Measurements from ENCODE around the gene ZNRF1.

Gene ZNRF1

DNA sequence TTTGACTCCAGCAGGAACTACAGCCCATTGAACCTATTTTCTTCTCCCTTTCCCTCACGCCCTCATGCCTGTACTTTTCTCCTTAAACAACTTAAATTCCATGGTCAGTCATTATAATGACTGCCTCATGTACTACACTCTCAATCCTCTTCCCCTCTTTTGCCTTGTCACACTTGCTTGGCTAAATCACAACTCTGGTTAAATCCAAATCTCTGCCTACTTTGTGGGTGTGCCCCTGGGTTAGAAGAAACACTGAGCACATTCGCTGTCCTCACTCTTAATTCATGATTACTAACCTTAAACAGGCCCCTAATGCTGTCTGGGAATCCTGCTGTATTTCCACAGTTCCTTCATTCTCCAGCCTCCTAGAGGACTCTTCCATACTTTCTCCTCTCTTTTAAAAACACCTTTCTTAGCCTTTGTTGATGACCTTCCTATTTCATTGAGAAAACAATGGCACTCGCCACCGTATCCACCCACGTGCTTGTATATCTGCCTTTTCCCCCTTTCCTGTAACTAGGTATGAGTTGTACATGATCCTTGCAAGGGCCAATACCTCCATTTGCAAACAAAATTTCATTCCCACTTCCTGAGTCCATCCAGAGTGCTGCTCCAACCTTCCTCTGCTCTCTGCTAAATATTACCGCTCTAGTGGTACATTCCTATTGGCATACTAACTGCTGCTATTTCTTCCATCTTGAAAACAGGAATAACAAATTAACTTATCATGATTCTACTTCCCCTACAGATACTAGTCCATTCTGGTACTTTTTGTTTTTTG, 28.9 kb downstream of the ZNRF1 start:
- no peak for DNase-seq

DNA sequence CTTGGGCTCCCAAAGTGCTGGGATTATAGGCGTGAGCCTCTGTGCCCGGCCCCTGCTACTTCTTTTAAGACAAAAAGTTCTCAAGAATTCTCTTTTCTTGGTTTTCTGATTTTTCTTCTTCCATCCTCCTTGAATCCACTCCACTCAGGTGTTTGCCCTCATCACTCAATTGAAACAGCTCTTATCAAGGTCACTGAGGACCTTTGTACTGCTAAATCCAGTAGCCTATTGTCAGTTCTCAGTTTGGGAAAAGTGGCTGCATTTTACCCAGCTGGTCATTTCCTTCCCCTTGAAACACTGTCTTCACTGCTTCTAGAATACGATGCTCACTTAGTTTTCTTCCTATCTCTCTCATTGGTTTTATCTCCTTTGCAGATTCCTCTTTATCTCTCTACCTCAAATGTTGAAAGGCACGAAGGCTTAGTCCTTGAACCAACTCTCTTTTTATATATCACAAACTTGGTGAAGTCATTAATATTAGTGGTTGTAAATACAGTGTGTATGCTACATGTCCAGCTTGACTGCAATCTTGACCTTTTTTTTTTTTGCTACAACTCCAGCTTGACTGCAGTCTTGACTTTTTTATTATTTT, 29.8 kb downstream of the ZNRF1 start:
- DNase-seq: no peak

DNA sequence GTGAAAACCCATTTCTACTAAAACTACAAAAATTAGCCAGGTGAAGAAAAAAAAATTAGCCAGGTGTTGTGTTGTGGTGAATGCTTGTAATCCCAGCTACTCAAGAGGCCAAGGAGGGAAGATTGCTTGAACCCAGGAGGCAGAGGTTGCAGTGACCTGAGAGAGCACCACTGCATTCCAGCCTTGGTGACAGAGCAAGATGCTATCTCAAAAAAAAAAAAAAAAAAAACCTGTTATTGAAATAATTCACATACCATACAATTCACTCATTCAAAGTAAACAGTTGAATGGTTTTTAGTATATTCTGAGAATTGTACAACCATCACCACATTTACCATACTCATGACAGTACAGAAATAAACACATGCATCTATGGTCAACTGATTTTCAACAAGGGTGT, 31.0 kb downstream of the ZNRF1 start:
- DNase-seq: no peak

GRCh38 chr16:75032655-75033054, 33.8 kb downstream of the ZNRF1 start:
- DNase-seq: no peak

GRCh38 chr16:75035410-75035968, 36.7 kb downstream of the ZNRF1 start:
- DNase-seq: no peak

DNA sequence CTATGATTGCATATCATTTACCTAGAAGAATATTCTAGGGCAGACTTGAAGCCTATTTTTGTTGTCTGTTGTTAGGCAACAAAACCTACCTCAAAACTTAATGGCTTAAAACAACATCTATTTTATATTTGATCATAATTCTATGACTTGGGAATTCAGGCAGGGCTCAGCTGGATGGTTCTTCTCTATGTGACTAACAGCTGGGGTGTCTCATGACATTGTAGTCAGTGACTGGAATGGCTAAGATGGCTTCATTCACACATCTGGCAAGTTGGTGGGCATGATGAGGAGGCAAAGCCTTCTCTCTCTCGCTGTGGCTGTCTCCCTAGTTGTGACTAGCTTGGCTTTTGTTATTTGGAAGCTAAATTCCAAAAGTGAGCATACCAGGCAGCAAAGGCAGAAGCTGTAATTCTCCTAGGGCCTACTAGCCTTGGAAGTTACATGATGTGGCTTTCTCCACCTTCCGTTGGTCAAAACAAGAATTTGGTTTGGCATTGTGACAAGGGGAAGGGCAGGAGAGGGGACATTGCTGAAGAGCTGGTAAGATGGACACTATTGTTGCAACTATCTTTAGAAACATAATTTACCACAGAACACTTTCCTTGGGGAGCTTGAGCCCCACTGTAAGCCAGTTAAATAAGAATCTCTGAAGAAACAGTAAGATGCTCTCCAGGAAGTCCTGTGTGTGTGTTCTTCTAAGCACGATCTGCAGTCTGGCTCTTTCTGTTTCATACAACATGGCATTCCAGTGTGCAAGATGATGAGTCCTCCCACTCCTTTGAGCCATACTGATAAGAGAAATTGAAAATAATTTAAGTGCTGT, 39.4 kb downstream of the ZNRF1 start:
- DNase-seq: no peak

DNA sequence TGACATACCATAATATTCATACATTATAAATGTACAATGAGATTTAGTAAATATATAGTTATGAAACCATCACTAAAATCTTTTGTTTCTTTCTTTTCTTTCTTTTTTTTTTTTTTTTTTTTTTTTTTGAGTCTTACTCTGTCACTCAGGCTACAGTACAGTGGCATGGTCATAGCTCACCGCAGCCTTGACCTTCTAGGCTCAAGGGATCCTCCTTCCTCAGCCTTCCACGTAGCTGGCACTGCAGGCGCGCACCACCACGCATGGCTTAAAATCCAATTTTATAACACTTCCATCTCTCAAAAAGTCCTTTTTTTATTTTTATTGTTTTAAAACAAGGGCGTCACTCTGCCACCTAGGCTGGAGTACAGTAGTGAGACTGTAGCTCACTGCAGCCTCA, 41.1 kb downstream of the ZNRF1 start:
- DNase-seq: no peak

- DNase-seq: no peak
These were observed 43.8 kb downstream of the ZNRF1 start for GRCh38 chr16:75042426-75043174.

GRCh38 chr16:75043175-75043895, 44.5 kb downstream of the ZNRF1 start:
- DNase-seq: no peak

DNA sequence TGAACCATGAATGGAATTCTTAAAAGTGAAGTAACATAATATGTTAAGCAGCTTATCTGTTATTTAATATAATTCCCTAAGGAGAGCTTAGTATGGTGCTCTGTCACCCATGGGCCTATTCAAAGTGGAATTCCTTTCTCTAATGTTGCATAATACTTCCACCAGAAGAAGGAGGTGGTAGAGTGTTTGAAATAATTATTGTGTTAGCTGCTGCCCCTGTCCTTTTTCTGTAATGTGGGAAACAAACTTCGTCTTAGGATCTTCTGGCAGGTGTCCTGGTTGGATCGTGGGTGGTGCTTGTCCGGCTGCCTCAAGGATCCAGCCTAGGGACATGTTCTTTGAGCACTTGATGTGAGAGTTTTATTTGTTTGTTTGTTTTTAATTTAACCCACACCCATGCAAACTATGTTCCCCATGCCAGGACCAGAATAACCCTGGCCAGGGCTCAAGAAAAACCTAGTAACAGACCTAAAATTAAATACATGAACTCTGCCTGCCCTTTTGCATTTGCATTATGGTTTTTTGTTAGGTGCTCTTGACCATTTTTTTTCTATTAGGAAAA, 46.1 kb downstream of the ZNRF1 start:
- DNase-seq: no peak

DNA sequence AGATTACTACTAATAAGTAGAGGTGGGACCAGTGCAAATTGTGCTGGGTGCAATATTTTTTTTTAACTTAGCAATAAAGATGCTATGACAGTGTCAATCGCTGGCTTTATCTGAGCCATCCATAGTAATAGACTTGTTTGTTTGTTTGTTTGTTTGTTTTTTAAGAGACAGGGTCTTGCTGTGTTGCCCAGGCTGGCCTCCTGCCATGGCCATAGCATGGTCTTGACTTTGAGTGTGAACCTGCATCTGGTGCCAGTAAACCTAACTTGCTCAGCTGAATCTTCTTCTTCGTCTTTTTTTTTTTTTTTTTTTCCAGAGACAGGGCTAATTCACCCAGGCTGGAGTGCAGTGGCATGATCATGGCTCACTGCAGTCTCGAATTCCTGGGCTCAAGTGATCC, 46.6 kb downstream of the ZNRF1 start:
- no peak for DNase-seq

- no peak for DNase-seq
These were observed 49.2 kb downstream of the ZNRF1 start for GRCh38 chr16:75048054-75048453.

DNA sequence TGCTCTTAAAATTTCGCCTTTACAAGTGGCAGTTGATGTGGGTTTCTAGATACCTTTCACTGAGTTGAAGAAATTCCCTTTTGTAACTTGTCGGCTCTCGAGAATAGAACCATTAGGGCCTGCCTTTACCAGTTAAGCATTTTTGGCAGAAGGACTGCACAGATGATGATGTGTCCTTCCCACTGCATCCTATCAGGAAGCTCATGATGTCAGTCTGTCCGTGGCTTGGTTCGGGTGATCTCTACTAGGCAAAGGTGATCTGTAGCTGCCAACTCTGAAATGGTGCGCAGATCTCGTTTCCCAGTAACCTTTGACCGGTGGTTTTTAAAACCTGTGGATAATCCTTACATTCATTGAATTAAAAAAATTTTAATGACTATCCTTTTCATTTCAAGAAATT, 49.7 kb downstream of the ZNRF1 start:
- DNase-seq: no peak

- DNase-seq: no peak
These were observed 53.8 kb downstream of the ZNRF1 start for GRCh38 chr16:75052481-75053202.

DNA sequence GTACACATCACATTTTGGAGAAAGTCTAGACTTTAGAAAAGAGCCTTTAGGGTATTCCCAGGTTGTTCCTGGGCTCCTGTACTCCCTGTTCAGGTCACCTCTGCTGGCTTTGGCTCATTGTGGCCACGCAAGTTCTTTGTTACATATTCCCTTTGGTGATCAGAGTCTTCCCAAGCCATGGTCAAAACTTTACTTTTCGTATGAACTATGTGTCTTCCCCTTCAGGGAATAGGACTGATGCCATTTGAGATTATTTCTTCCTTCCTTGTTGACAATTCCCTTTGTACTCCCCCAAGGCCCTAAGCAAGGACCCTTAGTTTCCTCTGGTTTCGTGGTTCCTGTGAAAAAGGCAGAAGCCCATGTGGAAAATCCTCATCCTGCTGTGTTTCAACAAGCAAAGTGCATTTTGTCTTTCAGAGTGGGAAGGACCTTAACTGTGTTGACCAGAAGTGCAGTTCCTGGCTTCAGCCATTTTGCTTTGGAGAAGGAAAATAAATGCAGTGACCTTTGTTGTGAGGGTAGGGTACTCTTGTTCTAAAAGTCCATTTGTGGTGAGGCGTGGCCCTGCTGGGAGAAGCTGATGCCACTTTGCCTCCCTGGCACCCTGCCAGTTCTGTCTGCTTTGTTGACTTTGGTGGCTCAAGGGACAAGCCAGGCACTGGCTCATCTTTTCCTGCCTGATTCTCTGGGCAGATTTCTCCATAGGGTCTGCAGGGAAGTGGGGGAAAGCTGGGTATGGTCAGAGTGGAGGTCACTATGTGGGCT, 55.1 kb downstream of the ZNRF1 start:
- peak; percentile 41 to 46 for DNase-seq

- no peak for DNase-seq
These were observed 55.7 kb downstream of the ZNRF1 start for GRCh38 chr16:75054556-75054947.

DNA sequence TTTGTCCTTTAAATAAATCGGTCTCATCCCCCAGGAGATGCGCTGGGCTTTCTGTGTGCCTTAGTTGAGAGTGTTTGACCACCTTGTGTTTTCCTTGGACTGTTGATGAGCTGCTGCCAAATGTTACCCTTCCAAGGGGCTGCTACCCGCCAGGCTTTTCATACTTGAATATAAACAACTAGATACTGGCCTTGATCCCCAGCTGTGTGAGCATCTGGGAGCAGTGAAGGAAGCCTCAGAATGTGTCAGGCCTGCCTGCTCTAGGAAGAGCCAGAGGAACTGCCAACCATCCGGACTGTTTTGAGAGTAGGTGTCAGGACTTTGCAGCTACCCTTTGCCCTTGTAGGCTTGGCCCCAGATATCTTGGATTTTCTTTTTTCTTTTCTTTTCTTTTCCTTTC, 60.0 kb downstream of the ZNRF1 start:
- DNase-seq: no peak

DNA sequence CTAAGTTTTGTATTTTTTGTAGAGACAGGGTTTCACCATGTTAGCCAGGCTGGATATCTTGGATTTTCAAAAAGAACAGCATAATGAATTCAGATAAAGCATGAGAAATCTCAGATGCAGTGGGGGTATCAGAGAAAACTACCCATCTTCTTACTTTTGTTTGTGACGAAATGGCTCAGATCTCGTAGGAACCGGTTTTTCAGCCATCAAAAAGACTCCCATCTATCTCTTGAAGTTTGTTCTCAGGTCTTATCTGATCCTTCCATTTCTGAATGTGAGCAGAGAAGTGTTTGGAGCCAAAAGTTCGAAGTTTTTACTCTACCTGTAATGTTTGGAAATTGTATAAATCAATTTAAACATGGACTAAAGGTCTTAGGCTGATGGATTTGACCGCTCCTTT, 60.6 kb downstream of the ZNRF1 start:
- DNase-seq: no peak

DNA sequence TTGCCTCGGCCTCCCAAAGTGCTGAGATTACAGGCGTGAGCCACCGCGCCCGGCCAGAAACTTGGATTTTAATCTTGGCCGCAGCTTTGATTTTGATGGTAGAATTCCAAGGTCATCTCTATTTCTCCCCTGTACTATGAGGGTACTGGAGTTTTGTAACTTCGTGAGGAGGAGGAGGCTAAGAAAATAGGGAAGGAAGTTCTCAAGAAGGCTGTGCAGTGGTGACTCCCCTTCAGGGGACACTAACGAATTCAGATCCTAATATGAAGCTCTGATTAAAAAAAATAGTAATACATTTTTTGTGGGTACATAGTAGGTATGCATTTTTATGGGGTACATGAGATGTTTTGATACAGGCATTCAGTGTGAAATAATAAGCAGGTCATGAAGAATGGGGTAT, 61.9 kb downstream of the ZNRF1 start:
- no peak for DNase-seq

DNA sequence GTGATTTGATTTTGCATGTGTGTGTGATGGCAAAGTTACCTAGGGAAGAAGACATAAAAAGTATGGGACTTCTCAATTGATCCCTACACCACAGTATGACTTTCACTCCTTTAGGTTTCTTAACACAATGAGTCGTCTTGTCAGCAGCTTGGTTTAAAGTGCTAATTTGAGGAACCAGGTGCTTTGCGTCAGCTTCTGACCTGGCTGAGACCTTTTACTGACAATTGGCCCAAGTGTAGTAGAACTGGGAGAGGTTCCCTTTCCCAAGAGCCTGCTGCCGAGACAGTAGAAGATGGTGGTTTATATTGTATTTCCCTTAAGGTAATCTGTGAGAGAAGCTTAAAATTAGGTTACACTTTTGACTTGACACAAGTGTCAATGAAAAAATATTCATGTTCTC, 62.8 kb downstream of the ZNRF1 start:
- DNase-seq: no peak

All from NCI-H2081 (cell line).